HEK293 (cell line): ENCODE results near the gene DDX43.

Experiments used
- CTCF ChIA-PET: fragments of 350-600 bp; formaldehyde crosslinking; extraction: SDS; loops from one replicate; lab custom pipeline; 2021; ENCODE audit warnings: antibody characterized with exemption; lab: Yijun Ruan, JAX
- POLR2A ChIA-PET: fragments of 300-600 bp; formaldehyde crosslinking; extraction: SDS; loops from one replicate; lab custom pipeline; 2020; ENCODE audit warnings: antibody characterized with exemption, inconsistent platforms; lab: Yijun Ruan, JAX
- H3K27ac ChIP-seq: fragments of 200-500 bp; sonication (Bioruptor generic); 2 replicates; pipeline ENCODE4 v1.5.1; 2014; ENCODE audit warnings: low read depth, low read length, control low read depth, inconsistent platforms; ENCODE audit errors: extremely low read depth
- H3K36me3 ChIP-seq, 2 experiments: fragments of 200-500 bp in 1 of 2; sonication (Bioruptor generic) in 1 of 2; 1 replicate in 1 of 2; 2 replicates in 1 of 2; pipeline ENCODE4 v1.5.1; 2014 to 2017; ENCODE audit warnings: inconsistent platforms in 2 of 2, low read length in 2 of 2; ENCODE audit not compliant: control insufficient read depth in 2 of 2, insufficient read depth in 1 of 2
- H3K4me1 ChIP-seq: fragments of 200-500 bp; sonication (Bioruptor generic); 2 replicates; pipeline ENCODE4 v1.5.1; 2014; ENCODE audit warnings: mild to moderate bottlenecking, low read length, inconsistent platforms; ENCODE audit not compliant: control insufficient read depth, insufficient read depth
- H3K4me3 ChIP-seq: 2 replicates; pipeline ENCODE4 v1.5.1; 2011; ENCODE audit warnings: low read depth, mild to moderate bottlenecking, control low read depth, low read length, moderate library complexity
- H3K9me3 ChIP-seq: fragments of 200-500 bp; sonication (Bioruptor generic); 2 replicates; pipeline ENCODE4 v1.5.1; 2014; ENCODE audit warnings: low read depth, low read length, inconsistent platforms; ENCODE audit not compliant: control insufficient read depth, insufficient read depth
- GLI2 ChIP-seq: fragments of 450-650 bp; formaldehyde crosslinking; IDR thresholded peaks from 2 replicates; pipeline ENCODE4; 2017; ENCODE audit warnings: missing biosample characterization, missing genetic modification characterization, low read depth, borderline replicate concordance
- OSR2 ChIP-seq: fragments of 450-650 bp; formaldehyde crosslinking; IDR thresholded peaks from 2 replicates; pipeline ENCODE4 v1.5.1; 2016; ENCODE audit warnings: missing biosample characterization, missing genetic modification characterization
- REPIN1 ChIP-seq: fragments of 450-650 bp; formaldehyde crosslinking; IDR thresholded peaks from 2 replicates; pipeline ENCODE4 v1.5.1; 2017; ENCODE audit warnings: missing biosample characterization, missing genetic modification characterization, low read depth
- SCRT1 ChIP-seq: fragments of 450-650 bp; formaldehyde crosslinking; IDR thresholded peaks from 2 replicates; pipeline ENCODE4 v1.5.1; 2016; ENCODE audit warnings: missing biosample characterization, missing genetic modification characterization, borderline replicate concordance
- ZBTB48 ChIP-seq: fragments of 450-650 bp; formaldehyde crosslinking; IDR thresholded peaks from 2 replicates; pipeline ENCODE4 v1.5.1; 2016; ENCODE audit warnings: missing biosample characterization, missing genetic modification characterization
- ZFP3 ChIP-seq: fragments of 450-650 bp; formaldehyde crosslinking; IDR thresholded peaks from 2 replicates; pipeline ENCODE4 v1.5.1; 2016; ENCODE audit warnings: low read depth, missing biosample characterization, missing genetic modification characterization
- ZNF16 ChIP-seq: fragments of 450-650 bp; formaldehyde crosslinking; IDR thresholded peaks from 2 replicates; pipeline ENCODE4 v1.5.1; 2016; ENCODE audit warnings: low read depth, missing biosample characterization, missing genetic modification characterization
- ZNF169 ChIP-seq: fragments of 450-650 bp; formaldehyde crosslinking; IDR thresholded peaks from 2 replicates; pipeline ENCODE4 v1.5.1; 2016; ENCODE audit warnings: missing biosample characterization, missing genetic modification characterization
- ZNF174 ChIP-seq: fragments of 450-650 bp; formaldehyde crosslinking; IDR thresholded peaks from 2 replicates; pipeline ENCODE4 v1.5.0; 2017; ENCODE audit warnings: missing biosample characterization, mild to moderate bottlenecking, missing genetic modification characterization
- ZNF2 ChIP-seq: fragments of 450-650 bp; formaldehyde crosslinking; IDR thresholded peaks from 2 replicates; pipeline ENCODE4 v1.5.1; 2016; ENCODE audit warnings: missing biosample characterization, missing genetic modification characterization
- ZNF24 ChIP-seq: fragments of 450-650 bp; formaldehyde crosslinking; IDR thresholded peaks from 2 replicates; pipeline ENCODE4 v1.5.1; 2016; ENCODE audit warnings: missing biosample characterization, missing genetic modification characterization
- ZNF274 ChIP-seq, 2 experiments: fragments of 200-500 bp in 1 of 2; fragments of 450-650 bp in 1 of 2; sonication (Bioruptor generic) in 1 of 2; formaldehyde crosslinking in 1 of 2; IDR thresholded peaks; 2 replicates each; pipeline versions ENCODE4 v1.5.1 to v1.6.1; 2014 to 2016; ENCODE audit warnings: borderline replicate concordance in 1 of 2, inconsistent platforms in 1 of 2, low read length in 1 of 2, missing biosample characterization in 1 of 2, missing genetic modification characterization in 1 of 2
- ZNF391 ChIP-seq: fragments of 450-650 bp; formaldehyde crosslinking; IDR thresholded peaks from 2 replicates; pipeline ENCODE4 v1.5.1; 2016; ENCODE audit warnings: low read depth, missing biosample characterization, missing genetic modification characterization, borderline replicate concordance
- ZNF449 ChIP-seq: fragments of 450-650 bp; formaldehyde crosslinking; IDR thresholded peaks from 2 replicates; pipeline ENCODE4 v1.5.1; 2017; ENCODE audit warnings: missing biosample characterization, mild to moderate bottlenecking, missing genetic modification characterization, moderate library complexity
- ZNF561 ChIP-seq: fragments of 450-650 bp; IDR thresholded peaks from 2 replicates; pipeline ENCODE4 v1.5.1; 2018; ENCODE audit warnings: missing biosample characterization, missing genetic modification characterization, borderline replicate concordance
- ZNF658 ChIP-seq: fragments of 450-650 bp; formaldehyde crosslinking; IDR thresholded peaks from 2 replicates; pipeline ENCODE4; 2016; ENCODE audit warnings: missing biosample characterization, missing genetic modification characterization
- ZNF768 ChIP-seq: fragments of 450-650 bp; formaldehyde crosslinking; IDR thresholded peaks from 2 replicates; pipeline ENCODE4 v1.5.1; 2018; ENCODE audit warnings: missing biosample characterization, mild to moderate bottlenecking, missing genetic modification characterization
- ZSCAN16 ChIP-seq: fragments of 450-650 bp; formaldehyde crosslinking; IDR thresholded peaks from 2 replicates; pipeline ENCODE4 v1.5.1; 2016; ENCODE audit warnings: missing biosample characterization, missing genetic modification characterization
- TF ChIP-seq, protein P1 (sequence below): fragments of 450-650 bp; formaldehyde crosslinking; IDR thresholded peaks from 2 replicates; pipeline ENCODE4 v1.5.1; 2017; ENCODE audit warnings: missing biosample characterization, missing genetic modification characterization
- TF ChIP-seq, protein P2 (sequence below): fragments of 450-650 bp; formaldehyde crosslinking; IDR thresholded peaks from 2 replicates; pipeline ENCODE4 v1.5.1; 2016; ENCODE audit warnings: missing biosample characterization, missing genetic modification characterization, low read depth

DDX43 gene

DNA sequence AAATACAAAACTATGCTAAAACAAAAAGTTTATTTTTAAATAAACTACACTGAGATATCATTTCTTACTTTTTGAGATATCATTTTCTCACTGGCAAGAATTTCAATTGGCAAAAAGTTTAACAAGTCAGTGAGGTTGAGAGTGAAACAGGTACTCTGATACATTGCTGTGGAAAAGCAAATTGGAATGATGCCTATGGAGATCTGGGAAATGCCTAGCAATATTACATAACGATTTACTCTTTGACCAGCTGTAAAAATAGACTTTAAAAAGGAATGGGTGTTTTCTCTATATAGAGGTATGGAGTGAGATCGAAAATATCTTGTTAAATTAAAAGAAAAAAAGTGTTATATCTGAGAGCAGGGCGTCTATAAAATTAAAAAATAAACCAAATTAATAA, 40.6 kb downstream of the DDX43 start:
- Histone ChIP-seq H3K36me3 (no peaks in the 10 kb centered on the region; a peak in 1 of 3 replicates), H3K27ac (no peak overlapping the region), H3K9me3 (no peaks in the 10 kb centered on the region), H3K4me1 (no peaks in the 10 kb centered on the region), H3K4me3 (no peak overlapping the region)
- ChIA-PET CTCF (interaction anchor here (0.7 kb wide), 1 partner anchor 109 kb away, joined by 3 read pairs; no protein-coding TSS in a partner anchor), POLR2A (no interaction called here)
- no peak for TF ChIP-seq ZNF169 (tag by site-specific recombination)
- TF ChIP-seq, protein P1, sequence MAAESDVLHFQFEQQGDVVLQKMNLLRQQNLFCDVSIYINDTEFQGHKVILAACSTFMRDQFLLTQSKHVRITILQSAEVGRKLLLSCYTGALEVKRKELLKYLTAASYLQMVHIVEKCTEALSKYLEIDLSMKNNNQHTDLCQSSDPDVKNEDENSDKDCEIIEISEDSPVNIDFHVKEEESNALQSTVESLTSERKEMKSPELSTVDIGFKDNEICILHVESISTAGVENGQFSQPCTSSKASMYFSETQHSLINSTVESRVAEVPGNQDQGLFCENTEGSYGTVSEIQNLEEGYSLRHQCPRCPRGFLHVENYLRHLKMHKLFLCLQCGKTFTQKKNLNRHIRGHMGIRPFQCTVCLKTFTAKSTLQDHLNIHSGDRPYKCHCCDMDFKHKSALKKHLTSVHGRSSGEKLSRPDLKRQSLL (tag by site-specific recombination), result no peak
- no peak for TF ChIP-seq OSR2 (tag by site-specific recombination)
- TF ChIP-seq ZNF16 (tag by site-specific recombination), result no peak
- no peak for TF ChIP-seq ZNF274 (IDR thresholded peaks at IDR 0.05; ENCODE audit: low read length)
- no peak for TF ChIP-seq ZNF274 (tag by site-specific recombination; IDR thresholded peaks at IDR 0.05; ENCODE audit: borderline replicate concordance)
- TF ChIP-seq REPIN1 (tag by site-specific recombination), result no peak
- TF ChIP-seq ZNF658 (tag by site-specific recombination), result no peak
- TF ChIP-seq GLI2 (tag by site-specific recombination), result no peak
- no peak for TF ChIP-seq ZNF768
- no peak for TF ChIP-seq ZNF2 (tag by site-specific recombination)
- TF ChIP-seq SCRT1 (tag by site-specific recombination), result no peak
- TF ChIP-seq ZSCAN16, result no peak

GRCh38 chr6:73443555-73443954, 48.9 kb downstream of the DDX43 start:
- Histone ChIP-seq H3K9me3 (no peaks in the 10 kb centered on the region), H3K4me1 (no peaks in the 10 kb centered on the region), H3K36me3 (no peaks in the 10 kb centered on the region; a peak in 1 of 3 replicates), H3K4me3 (no peak overlapping the region), H3K27ac (no peak overlapping the region)
- ChIA-PET POLR2A (no interaction called here), CTCF (no interaction called here)
- TF ChIP-seq ZFP3 (tag by site-specific recombination) (no peak), ZNF174 (tag by site-specific recombination) (no peak), ZNF391 (tag by site-specific recombination) (no peak), ZNF24 (no peak), ZNF449 (tag by site-specific recombination) (no peak), ZNF561 (no peak), ZBTB48 (tag by site-specific recombination) (no peak)
- TF ChIP-seq, protein P2, sequence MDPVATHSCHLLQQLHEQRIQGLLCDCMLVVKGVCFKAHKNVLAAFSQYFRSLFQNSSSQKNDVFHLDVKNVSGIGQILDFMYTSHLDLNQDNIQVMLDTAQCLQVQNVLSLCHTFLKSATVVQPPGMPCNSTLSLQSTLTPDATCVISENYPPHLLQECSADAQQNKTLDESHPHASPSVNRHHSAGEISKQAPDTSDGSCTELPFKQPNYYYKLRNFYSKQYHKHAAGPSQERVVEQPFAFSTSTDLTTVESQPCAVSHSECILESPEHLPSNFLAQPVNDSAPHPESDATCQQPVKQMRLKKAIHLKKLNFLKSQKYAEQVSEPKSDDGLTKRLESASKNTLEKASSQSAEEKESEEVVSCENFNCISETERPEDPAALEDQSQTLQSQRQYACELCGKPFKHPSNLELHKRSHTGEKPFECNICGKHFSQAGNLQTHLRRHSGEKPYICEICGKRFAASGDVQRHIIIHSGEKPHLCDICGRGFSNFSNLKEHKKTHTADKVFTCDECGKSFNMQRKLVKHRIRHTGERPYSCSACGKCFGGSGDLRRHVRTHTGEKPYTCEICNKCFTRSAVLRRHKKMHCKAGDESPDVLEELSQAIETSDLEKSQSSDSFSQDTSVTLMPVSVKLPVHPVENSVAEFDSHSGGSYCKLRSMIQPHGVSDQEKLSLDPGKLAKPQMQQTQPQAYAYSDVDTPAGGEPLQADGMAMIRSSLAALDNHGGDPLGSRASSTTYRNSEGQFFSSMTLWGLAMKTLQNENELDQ (tag by site-specific recombination), result no peak
